Peyer's patch (tissue), 4 donors: Measurements from ENCODE around the gene EFHD1. TPM values are rescaled to one million over a fixed set of nuclear protein-coding genes. Genes with fewer than 3 reads are reported as not detected.

Source experiments
- DNase-seq, 3 donors: peaks; one replicate each; pipeline ENCODE4 v3.0.0-alpha.2; 2017 to 2019
- H3K27ac ChIP-seq, 4 donors: fragments of 200-600 bp; sonication (generic); one replicate each; pipeline ENCODE4 v1.5.1; 2016 to 2019
- H3K27me3 ChIP-seq, 2 donors: fragments of 200-600 bp; sonication (generic); one replicate each; pipeline ENCODE4 v1.5.1; 2019
- H3K36me3 ChIP-seq, 3 donors: fragments of 200-600 bp; sonication (generic); one replicate each; pipeline ENCODE4 v1.5.1; 2016 to 2019
- H3K4me1 ChIP-seq, 4 donors: fragments of 200-600 bp; sonication (generic); one replicate each; pipeline ENCODE4 v1.5.1; 2016 to 2019
- H3K4me3 ChIP-seq, 4 donors: fragments of 200-600 bp; sonication (generic); 1 replicate in 3 of 4; 2 replicates in 1 of 4; pipeline ENCODE4 v1.5.1; 2016 to 2019; ENCODE audit warnings: mild to moderate bottlenecking in 1 of 4
- H3K9me3 ChIP-seq, 4 donors: fragments of 200-600 bp; sonication (generic); one replicate each; pipeline ENCODE4 v1.5.1; 2016 to 2019; ENCODE audit warnings: mild to moderate bottlenecking in 1 of 4
- CTCF ChIP-seq, 6 experiments: fragments of 450-650 bp in 4 of 6; fragments of 200-600 bp in 2 of 6; sonication (generic) in 1 of 6; IDR thresholded peaks; one replicate each; pipeline ENCODE4 v1.5.1; 2017 to 2019; ENCODE audit warnings: antibody characterized with exemption in 6 of 6, mild to moderate bottlenecking in 3 of 6, moderate library complexity in 1 of 6
- POLR2A ChIP-seq, 2 donors: fragments of 450-650 bp; IDR thresholded peaks; one replicate each; pipeline ENCODE4 v1.5.1; 2017; ENCODE audit warnings: antibody characterized with exemption in 2 of 2, mild to moderate bottlenecking in 2 of 2, moderate library complexity in 2 of 2
- total RNA-seq, 4 donors: library from RNA; depleted of rRNA; stranded (reverse); fragments of >200 nt; gene quantifications; one replicate each; pipeline ENCODE4 v1.1.0, GENCODE V29; 2016

EFHD1 gene
- total RNA-seq, 4 donors from 2014 or later, result 1.9 to 14.9 (median 8.9) TPM

- no peak for DNase-seq
- TF ChIP-seq CTCF (IDR thresholded peaks at IDR 0.05) (no peak), POLR2A (IDR thresholded peaks at IDR 0.05) (no peak)
- H3K27me3 ChIP-seq, result no peaks in the 10 kb centered on the region
- H3K4me1 ChIP-seq, result peaks cover 0 to 3% (median 0%) of the 10 kb centered on the region in 4 donors
- H3K9me3 ChIP-seq, result no peaks in the 10 kb centered on the region
- no peak overlapping the region for H3K4me3 ChIP-seq
- no peak overlapping the region for H3K27ac ChIP-seq
- H3K36me3 ChIP-seq, result no peaks in the 10 kb centered on the region
Measured at GRCh38 chr2:232610081-232610480, 23.3 kb upstream of the EFHD1 start.

- no peak overlapping the region for H3K27ac ChIP-seq
- TF ChIP-seq CTCF (IDR thresholded peaks at IDR 0.05), result no peak
- no peak for TF ChIP-seq POLR2A (IDR thresholded peaks at IDR 0.05)
Measured at GRCh38 chr2:232611061-232611460, 22.3 kb upstream of the EFHD1 start.

GRCh38 chr2:232611559-232612218 lies 21.7 kb upstream of the EFHD1 start:
- Histone ChIP-seq H3K27ac (no peak overlapping the region), H3K9me3 (no peaks in the 10 kb centered on the region), H3K4me1 (no peaks in the 10 kb centered on the region), H3K4me3 (no peak overlapping the region), H3K36me3 (no peaks in the 10 kb centered on the region), H3K27me3 (no peaks in the 10 kb centered on the region)
- DNase-seq, result peak; percentile 45 to 83 (median 73)
- TF ChIP-seq POLR2A (IDR thresholded peaks at IDR 0.05) (no peak), CTCF (IDR thresholded peaks at IDR 0.05) (peak; percentile 46 to 81 (median 70))

More at GRCh38 chr2:232611061-232611460, 22.3 kb upstream of the EFHD1 start:
- Histone ChIP-seq H3K4me1 (no peaks in the 10 kb centered on the region), H3K27me3 (no peaks in the 10 kb centered on the region), H3K9me3 (no peaks in the 10 kb centered on the region), H3K4me3 (no peak overlapping the region), H3K36me3 (no peaks in the 10 kb centered on the region)
- DNase-seq, result no peak

GRCh38 chr2:232613538-232614134 lies 19.8 kb upstream of the EFHD1 start:
- no peak for DNase-seq

GRCh38 chr2:232615339-232615738 lies 18.1 kb upstream of the EFHD1 start:
- no peak overlapping the region for H3K4me3 ChIP-seq
- no peak overlapping the region for H3K27ac ChIP-seq
- H3K9me3 ChIP-seq, result no peaks in the 10 kb centered on the region
- DNase-seq, result no peak
- no peaks in the 10 kb centered on the region for H3K27me3 ChIP-seq
- no peak for TF ChIP-seq CTCF (IDR thresholded peaks at IDR 0.05)
- TF ChIP-seq POLR2A (IDR thresholded peaks at IDR 0.05), result no peak
- no peaks in the 10 kb centered on the region for H3K4me1 ChIP-seq
- no peaks in the 10 kb centered on the region for H3K36me3 ChIP-seq

More at GRCh38 chr2:232613538-232614134, 19.8 kb upstream of the EFHD1 start:
- Histone ChIP-seq H3K27me3 (no peaks in the 10 kb centered on the region), H3K4me3 (no peak overlapping the region), H3K9me3 (no peaks in the 10 kb centered on the region), H3K4me1 (no peaks in the 10 kb centered on the region), H3K27ac (no peak overlapping the region), H3K36me3 (no peaks in the 10 kb centered on the region)
- TF ChIP-seq CTCF (IDR thresholded peaks at IDR 0.05) (no peak), POLR2A (IDR thresholded peaks at IDR 0.05) (no peak)
